AG08396 (cell line): ENCODE measurements around the gene OR6Q1.
"Not testable (repeated sequence)": the region's sequence is repeated elsewhere in the genome, so short reads cannot be mapped to it uniquely, and the experiment has no call there.

ENCODE experiments used
- DNase-seq: peaks from one replicate; pipeline ENCODE4 v3.0.0; 2012; ENCODE audit warnings: low spot score, mixed read lengths

OR6Q1 gene, protein sequence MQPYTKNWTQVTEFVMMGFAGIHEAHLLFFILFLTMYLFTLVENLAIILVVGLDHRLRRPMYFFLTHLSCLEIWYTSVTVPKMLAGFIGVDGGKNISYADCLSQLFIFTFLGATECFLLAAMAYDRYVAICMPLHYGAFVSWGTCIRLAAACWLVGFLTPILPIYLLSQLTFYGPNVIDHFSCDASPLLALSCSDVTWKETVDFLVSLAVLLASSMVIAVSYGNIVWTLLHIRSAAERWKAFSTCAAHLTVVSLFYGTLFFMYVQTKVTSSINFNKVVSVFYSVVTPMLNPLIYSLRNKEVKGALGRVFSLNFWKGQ

DNA sequence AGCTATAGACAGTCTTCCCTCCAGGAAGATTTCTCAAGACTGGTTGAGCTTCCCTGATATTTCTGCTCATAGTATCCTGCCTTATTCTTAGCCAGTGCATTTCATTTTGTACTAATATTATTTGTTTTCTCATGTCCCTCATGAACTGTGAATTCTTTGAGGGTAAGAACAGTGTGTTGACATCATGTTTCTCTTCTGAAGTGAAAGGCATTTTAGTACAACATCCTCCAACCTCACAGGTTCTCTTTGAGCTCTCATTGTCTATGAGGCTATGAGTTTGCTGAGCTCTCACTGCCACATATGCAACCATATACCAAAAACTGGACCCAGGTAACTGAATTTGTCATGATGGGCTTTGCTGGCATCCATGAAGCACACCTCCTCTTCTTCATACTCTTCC lies at the start of gene OR6Q1:
OR6Q1 (plus strand) TSS at position 301 of the 400 bp plus-strand sequence; CDS start at position 301, 0 bp downstream.
- no peak for DNase-seq

DNA sequence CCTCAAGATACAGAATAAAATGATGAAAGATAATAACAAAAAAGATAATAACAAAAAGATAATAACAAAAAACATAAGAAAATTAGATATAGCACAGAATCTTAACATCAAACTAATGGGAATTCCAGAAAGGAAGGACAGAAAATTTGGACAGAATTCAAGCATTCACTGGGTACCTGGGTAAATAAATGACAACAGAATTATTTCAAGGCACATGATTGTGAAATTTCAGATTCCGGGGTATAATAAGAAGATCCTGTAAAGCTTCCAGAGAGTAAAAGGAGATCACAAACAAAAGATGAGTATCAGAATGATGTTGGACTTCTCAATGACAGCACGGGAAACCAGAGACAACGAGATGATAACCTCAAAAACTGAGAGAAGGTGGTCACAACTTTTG lies 49.2 kb upstream of the OR6Q1 start:
- no peak for DNase-seq

DNA sequence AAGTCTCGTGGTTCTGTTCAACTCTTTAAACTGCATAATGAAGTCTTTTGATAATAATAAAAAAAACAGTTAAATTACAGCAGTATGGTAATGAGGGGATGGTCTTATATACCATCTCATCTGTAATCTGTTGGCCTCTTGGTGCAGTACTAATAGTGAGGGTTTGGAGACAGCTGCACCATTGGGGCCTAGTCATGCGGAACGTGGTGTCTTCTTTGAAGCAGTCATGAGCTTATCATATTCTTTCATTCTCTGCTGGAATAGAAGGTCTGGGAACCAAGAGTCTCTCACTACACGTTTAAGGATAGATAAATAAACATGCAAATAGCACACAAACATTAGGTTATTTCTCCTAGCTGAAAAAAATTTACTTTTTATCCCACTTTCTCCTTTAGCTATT lies 48.0 kb upstream of the OR6Q1 start:
- DNase-seq, result no peak

DNA sequence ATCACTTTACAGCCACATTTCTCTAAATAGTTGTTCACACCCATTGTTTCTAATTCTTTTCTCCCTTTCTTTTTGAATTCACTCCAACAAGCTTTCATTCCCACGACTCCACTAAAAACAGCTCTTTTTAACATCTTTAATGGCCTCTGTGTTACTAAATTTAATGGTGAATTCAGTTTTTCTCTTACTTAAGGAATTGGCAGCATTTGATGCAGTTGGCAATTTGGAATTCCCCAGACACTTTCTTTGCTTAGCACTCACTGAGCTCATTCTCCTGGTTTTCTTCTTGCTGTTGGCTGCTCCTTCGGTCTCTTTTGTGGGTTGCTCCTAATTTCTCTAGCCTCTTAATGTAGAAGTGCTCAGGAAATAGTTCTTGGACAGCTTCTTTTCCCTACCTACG lies 47.6 kb upstream of the OR6Q1 start:
- DNase-seq, result no peak

DNA sequence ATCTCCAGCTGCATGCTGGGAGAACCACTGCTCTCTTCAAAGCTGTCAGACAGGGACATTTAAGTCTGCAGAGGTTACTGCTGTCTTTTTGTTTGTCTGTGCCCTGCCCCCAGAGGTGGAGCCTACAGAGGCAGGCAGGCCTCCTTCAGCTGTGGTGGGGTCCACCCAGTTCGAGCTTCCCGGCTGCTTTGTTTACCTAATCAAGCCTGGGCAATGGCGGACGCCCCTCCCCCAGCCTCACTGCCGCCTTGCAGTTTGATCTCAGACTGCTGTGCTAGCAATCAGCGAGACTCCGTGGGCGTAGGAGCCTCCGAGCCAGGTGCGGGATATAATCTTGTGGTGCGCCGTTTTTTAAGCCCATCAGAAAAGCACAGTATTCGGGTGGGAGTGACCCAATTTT lies 31.2 kb upstream of the OR6Q1 start:
- not testable (repeated sequence) for DNase-seq

DNA sequence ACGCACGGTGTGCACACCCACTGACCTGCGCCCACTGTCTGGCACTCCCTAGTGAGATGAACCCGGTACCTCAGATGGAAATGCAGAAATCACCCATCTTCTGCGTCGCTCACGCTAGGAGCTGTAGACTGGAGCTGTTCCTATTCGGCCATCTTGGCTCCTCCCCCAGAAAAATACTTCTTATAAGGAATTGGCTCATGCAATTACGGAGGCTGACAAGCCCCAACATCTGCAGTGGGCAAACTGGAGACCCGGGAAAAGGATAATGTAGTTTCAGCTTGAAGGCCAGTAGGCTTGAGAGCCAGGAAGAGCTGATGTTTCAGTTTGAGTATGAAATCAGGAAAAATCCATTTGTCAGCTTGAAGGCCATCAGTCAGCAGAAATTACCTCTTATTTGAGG lies 30.7 kb upstream of the OR6Q1 start:
- DNase-seq, result not testable (repeated sequence)

DNA sequence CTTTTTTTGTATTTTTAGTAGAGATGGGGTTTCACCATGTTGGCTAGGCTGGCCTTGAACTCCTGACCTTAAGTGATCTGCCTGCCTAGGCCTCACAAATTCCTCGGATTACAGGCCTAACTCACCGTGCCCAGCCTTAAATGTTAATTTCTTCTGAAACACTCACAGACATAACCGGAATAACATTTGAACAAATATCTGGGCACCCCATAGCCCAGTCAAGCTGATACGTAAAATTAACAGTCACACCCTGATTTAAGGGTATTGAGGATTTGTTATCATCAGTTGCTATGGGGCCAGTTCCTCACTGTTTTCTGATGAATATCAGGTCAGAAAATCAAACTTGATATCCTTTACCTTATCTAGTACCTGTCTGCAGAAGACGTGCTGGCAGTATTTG lies 30.1 kb upstream of the OR6Q1 start:
- no peak for DNase-seq

DNA sequence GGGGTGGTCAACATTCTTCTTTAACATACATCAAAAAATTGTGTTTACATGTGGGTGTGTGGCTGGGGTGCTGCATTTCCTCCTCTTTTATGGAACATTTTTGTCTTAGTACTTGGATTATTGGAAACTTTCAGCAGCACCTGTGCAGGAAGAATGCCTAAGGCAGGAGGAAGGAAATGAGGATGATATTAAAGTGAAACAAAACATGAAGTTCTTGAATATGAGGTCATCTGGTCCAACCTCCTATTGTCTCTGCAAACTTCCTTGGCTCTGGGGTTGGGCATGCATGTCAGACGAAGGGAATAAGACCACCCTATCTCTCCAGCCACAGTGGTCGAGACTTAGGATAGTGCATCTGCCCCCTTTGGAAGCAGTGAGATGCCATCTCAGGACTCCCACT lies 27.7 kb upstream of the OR6Q1 start:
- no peak for DNase-seq

DNA sequence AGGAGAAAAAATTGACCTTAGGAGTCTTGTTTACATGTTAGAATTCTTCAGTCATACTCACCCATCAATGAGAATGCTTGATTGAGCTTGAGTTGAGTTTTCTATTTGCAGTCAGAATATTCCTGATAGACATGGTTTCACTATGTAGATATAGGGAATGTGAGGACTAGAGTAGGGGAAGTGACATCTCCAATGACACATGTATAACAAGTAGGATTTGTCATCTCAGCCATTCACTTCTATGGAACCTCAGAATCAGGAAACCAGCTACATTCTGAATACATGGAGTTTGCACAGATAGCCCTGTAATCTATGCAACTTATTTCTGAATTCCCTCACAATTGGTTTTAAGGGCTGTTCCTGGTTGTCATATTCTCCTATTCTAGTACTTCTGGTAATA lies 27.2 kb upstream of the OR6Q1 start:
- DNase-seq, result no peak

DNA sequence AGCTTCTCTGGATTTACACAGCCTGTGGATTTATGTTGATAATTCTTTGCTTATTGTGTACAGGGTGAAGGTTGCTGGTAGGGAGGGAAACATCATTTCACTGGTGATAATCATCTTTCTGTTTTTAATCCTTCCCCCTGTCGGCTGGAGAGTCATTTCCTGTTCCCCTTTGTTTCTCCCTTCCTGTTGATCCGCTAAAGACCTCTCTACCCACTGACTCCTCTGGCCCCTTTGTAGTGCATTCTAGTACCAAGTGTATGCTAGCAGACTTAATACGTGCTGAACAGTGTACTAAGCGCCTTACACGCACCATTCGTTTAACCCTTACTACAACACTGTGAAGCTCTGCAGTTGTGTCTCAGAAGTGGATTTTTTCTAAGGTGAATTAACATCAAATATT lies 26.1 kb upstream of the OR6Q1 start:
- DNase-seq, result no peak

DNA sequence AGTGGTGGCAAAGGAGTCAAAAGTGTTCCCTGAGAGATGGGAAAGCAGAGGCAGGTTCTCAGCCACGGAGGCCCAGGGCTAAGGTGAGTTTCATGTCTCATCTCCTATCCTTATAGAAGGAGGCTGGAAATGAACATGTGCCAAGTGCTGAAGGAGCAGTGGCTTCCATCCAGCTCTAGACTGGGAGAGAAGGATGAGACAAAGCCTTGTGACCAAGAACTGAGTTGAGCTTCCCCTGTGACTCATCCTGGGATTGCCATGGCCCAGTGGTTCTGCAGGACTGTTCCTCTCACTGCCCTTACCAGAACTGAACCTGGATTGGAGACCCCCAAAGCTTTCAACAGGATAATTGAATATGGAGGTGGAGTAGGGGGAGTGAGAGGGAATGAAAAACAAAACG lies 23.8 kb upstream of the OR6Q1 start:
- DNase-seq, result peak; percentile 69

DNA sequence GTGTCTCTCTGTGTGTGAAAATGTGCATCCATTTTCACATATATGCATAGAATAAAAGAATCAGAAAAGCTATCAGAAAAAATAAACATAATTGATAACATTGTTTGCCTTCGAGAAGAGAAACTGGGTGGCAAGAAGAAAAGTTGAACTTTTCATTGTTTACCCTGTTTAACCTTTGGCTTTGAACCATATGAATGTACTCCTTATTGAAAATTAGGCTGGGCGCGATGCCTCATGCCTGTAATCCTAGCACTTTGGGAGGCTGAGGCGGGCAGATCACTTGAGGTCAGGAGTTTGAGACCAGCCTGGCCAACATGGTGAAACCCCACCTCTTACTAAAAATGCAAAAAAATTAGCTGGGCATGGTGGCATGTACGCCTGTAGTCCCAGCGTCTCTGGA lies 19.0 kb upstream of the OR6Q1 start:
- no peak for DNase-seq

DNA sequence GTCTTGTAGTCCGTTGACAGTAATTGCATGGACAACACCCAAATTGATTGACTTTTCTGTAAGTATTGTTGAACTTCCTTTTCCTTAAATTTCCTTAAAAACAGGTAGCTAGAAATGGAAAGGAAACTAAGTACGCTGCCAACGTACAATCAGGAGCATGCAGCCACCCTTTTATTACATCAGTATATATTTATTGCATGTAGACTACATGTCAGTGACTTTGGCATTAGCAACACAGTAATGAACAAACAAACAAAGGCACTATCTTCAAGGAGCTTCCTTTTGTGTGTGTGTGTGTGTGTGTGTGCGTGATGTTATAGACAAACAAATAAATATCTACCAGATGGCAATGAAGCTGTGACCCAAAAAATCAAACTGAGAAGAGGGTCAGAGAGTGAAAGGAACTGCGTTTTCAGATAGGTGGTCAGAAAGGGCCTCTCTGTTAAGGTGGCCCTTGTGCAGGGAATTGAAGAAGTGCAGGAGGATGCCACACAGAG lies 7.3 kb upstream of the OR6Q1 start, which contains the start of gene OR9Q1:
OR9Q1 (plus strand) TSS at position 447 of the 497 bp plus-strand sequence. CDS start 155,564 bp downstream, outside the sequence.
- DNase-seq, result no peak

DNA sequence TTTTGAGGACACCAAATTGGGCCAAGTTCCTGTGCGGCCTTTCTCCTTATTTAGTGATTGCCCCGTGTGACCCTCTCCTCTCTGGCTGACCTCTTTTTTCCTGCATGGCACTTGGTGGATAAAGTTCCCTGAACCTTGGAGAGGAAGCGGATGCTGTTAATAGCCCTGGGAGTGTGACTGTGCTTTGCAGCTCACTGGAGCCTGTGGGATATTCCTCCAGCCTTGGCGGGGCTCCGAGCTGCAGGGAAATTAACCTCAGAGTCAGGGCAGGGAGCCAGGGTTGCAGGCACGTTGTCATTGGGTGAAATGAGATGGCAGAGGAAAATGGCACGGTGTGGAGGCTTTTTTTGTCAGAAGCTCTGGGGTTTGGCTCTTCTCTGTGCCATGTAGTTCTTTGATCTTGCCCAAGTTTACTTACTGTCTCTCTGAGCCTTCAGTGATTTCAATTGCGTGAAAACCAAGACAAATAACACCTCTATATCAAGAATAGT lies 6.1 kb upstream of the OR6Q1 start:
- peak; percentile 55 for DNase-seq

DNA sequence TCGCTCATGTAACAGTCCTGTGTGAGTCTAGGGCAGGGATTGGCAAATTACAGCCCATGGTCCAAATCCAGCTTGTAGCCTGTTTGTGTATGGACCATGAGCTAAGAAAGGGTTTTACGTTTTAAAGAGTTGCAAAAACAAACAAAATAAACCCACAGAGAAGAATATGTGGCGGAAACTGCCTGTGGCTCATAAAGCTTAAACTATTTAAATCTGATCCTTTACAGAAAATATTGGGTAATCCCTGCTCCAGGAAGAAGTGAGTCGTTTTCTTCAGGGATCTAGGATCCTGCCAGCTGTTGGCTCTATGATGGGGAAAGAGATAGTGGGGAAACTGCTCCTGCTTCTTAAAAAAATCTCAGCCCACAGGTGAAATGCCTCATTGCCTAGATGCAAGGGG lies 3.4 kb upstream of the OR6Q1 start:
- peak; percentile 39 for DNase-seq

DNA sequence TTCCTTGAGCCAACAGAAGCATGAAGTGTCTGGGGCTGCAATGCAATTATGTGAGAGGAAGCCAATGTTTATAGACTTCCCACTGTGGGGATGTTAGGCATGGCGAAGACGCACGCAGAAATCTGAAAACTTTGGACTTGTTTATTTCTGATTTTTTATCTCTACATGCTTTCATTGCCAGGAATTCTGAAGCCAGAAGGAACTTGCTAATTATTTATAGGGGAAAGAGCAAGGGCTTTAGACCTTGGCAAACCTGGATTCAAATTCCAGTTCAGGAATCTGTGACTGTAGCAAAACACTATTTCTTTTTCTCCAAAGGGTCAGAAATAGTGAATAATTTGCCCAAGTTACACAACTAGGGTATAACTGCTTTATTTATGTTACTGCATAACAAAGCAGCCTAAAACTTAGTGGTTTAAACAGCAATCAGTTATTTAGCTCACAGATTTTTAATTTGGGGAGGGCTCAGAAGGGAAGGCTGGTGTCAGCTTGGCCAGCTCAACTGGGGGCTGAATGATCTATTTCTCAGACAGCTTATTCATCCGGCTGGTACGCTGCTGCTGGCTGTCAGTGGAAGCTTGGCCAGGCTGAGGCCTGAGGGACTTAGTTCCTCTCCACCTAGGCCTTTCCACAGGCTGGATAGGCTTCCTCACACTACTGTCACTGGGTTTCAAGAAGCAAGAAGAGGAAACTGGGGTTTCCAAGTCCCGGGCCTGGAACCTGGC lies 1.9 kb upstream of the OR6Q1 start:
- peak; percentile 48 for DNase-seq

DNA sequence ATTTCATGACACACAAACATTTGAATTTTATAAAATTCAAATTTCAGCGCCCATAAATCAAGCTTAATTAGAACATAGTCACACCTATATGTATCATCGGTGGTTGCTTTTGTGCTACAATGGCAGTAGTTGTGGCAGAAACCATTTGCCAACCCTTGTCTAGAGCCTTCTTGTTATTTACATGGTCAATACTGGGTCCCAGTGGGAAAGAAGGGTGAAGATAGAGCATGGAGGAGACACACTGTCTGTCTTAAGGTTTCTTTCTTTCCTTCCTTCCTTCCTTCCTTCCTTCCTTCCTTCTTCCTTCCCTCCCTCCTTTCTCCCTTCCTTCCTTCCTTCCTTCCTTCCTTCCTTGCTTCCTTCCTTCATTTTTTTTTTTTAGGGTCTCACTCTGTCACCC lies 3.7 kb downstream of the OR6Q1 start:
- no peak for DNase-seq

DNA sequence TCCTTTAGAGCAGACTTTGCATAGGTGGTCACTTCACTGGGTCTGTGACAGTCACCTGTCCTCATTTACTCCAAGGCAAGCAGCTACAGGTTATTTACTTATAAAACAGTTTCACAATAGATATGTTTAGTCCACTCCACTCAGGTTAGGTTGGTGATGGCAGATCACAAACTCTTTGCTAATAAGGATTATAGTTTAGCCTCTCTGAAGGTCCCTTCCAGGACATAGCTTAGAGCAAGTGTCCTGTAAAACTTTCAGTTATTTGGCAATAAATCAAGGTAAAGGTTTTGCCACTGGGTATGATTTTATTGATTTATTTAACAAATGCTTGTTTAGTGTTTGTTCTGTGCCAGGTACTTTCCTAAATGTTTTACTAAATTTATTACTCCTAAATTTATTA lies 8.8 kb downstream of the OR6Q1 start:
- DNase-seq, result no peak

DNA sequence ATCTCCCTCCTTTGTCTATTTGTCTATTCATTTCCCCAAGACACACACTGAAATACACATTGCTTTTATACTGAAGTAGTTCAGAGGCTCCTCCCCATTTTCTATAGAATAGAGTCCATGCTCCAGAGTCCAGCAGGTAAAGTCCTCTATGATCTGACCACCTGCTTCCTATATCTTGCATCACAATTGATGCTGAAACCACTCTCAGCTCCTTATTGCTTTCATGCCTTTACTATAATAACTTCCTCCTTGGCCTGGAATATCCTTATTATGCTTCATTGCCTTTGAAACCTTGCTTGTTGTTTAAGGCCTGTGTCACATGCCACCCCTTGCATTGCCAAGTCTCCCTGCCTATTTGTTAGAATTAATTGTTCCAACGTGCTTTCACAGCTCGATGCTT lies 12.6 kb downstream of the OR6Q1 start:
- no peak for DNase-seq

DNA sequence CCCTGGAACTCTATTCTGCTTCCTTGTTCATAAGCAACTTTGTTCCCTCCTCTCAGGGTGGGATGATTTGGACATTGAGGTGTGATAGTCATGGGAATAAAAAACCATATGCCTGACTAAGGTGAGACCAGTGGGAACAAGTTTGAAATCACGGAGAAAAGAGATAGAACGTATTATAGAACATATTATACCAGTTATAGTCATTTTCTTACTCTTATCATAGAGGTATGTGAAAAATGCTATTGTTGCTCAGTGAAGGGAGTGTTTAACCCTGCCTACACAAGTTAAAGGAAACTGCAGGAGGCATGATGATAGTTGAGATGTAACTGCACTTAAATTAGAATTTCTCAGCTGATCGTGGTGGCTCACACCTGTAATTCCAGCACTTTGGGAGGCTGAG lies 15.5 kb downstream of the OR6Q1 start:
- no peak for DNase-seq

DNA sequence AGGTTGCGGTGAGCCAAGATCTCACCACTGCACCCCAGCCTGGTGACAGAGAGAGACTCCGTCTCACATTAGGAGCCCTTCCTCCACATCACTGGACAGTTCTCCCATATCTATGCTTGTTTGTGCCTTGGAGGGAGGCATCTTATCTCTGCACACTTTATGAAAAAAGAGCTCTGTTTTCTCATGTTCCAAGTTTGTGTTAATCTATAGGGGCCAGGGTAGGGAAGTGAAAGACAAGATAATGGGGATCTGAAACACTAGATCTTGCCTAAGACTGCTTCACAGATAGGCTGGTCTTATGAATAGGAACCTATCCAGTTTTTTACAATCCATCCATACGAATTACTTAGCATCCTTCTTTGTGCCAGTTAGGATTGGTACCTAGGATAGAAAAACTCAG lies 17.1 kb downstream of the OR6Q1 start:
- no peak for DNase-seq

DNA sequence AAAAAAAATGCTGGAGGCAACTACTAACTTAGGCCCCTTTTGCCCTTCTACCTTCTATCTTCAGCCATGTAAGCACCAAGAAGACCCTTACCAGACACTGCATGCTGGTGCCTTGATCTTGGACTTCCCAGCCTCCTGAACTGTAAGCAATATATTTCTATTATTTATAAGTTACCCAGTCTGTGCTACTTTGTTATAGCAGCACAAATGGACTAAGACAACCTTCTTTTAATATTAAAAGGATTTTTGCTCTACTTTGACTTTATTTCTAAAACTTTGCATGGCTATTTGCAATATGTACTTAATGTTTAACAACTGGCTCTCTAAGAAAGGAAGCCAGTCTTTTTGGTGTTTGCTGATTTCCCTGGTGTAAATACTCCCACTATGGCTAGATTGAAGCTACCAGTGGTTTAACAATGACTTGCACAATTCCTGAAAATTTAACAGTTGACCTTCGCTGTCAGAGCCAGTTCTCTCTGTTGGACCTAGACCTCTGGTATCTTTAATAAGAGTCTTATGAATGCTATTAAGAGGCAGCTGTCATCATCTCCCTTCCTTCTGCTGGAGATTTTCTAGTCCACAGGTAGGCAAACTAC lies 25.2 kb downstream of the OR6Q1 start:
- DNase-seq, result no peak

DNA sequence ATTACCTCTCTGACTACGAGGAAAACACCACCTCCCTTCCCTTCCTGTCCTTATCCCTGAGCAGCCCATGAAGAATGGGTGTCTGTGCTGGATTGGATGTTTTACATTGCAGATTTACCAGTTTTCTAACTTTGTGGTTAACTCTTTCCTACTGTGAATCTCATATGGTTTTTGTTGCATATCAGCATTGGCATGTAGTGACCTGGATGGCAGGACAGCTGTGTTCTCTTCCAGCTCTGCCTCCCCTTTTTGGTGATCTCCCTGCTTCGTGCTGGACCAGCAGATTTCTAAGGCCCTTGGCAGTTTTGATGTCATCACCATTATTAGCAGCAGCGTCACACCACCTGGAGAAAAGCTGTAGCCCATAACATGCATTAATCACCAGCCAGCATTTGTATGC lies 26.7 kb downstream of the OR6Q1 start:
- DNase-seq, result no peak
